Trophoblast cell (in vitro differentiated cells and primary cell): ENCODE measurements around the gene FAM221B.

Source experiments
- DNase-seq, 2 donors: peaks; one replicate each; pipeline ENCODE4 v3.0.0-alpha.2; 2016
- H2AFZ ChIP-seq: 2 replicates; pipeline ENCODE4 v1.6.1; 2013; ENCODE audit warnings: low read length, moderate library complexity, mild to moderate bottlenecking; ENCODE audit not compliant: insufficient read depth, poor library complexity
- H2AK5ac ChIP-seq: 2 replicates; pipeline ENCODE4 v1.6.1; 2013; ENCODE audit warnings: mild to moderate bottlenecking, low read length
- H2BK120ac ChIP-seq: 2 replicates; pipeline ENCODE4 v1.6.1; 2013; ENCODE audit warnings: low read length, mild to moderate bottlenecking, moderate library complexity; ENCODE audit not compliant: insufficient read depth, poor library complexity
- H2BK12ac ChIP-seq: 2 replicates; pipeline ENCODE4 v1.6.1; 2013; ENCODE audit warnings: mild to moderate bottlenecking, low read length, moderate library complexity
- H2BK5ac ChIP-seq: 2 replicates; pipeline ENCODE4 v1.6.1; 2013; ENCODE audit warnings: low read length, low read depth, moderate library complexity, mild to moderate bottlenecking; ENCODE audit not compliant: poor library complexity
- H3K14ac ChIP-seq: 2 replicates; pipeline ENCODE4 v1.6.1; 2013; ENCODE audit warnings: mild to moderate bottlenecking, low read length
- H3K18ac ChIP-seq: 2 replicates; pipeline ENCODE4 v1.6.1; 2013; ENCODE audit warnings: mild to moderate bottlenecking, low read length
- H3K23ac ChIP-seq: 2 replicates; pipeline ENCODE4 v1.6.1; 2013; ENCODE audit warnings: low read length
- H3K27ac ChIP-seq: 2 replicates; pipeline ENCODE4 v1.5.1; 2013; ENCODE audit warnings: low read depth, mild to moderate bottlenecking, inconsistent platforms, low read length, moderate library complexity
- H3K27me3 ChIP-seq: 2 replicates; pipeline ENCODE4 v1.6.1; 2013; ENCODE audit warnings: inconsistent platforms, mild to moderate bottlenecking, low read length, moderate library complexity; ENCODE audit not compliant: insufficient read depth
- H3K36me3 ChIP-seq, 2 experiments: 1 replicate in 1 of 2; 2 replicates in 1 of 2; pipeline ENCODE4 v1.6.1; 2013; ENCODE audit warnings: low read length in 2 of 2, mild to moderate bottlenecking in 2 of 2, moderate library complexity in 1 of 2; ENCODE audit not compliant: insufficient read depth in 2 of 2, control insufficient read depth in 1 of 2
- H3K4ac ChIP-seq: 2 replicates; pipeline ENCODE4 v1.6.1; 2013; ENCODE audit warnings: low read depth, mild to moderate bottlenecking, low read length, moderate library complexity
- H3K4me1 ChIP-seq, 2 experiments: 1 replicate in 1 of 2; 2 replicates in 1 of 2; pipeline ENCODE4 v1.6.1; 2013; ENCODE audit warnings: low read length in 2 of 2, mild to moderate bottlenecking in 2 of 2, moderate library complexity in 1 of 2; ENCODE audit not compliant: insufficient read depth in 2 of 2, control insufficient read depth in 1 of 2
- H3K4me2 ChIP-seq: 2 replicates; pipeline ENCODE4 v1.6.1; 2013; ENCODE audit warnings: inconsistent platforms, mild to moderate bottlenecking, low read length, moderate library complexity
- H3K4me3 ChIP-seq: 2 replicates; pipeline ENCODE4 v1.5.1; 2013; ENCODE audit warnings: mild to moderate bottlenecking, low read depth, low read length, inconsistent platforms
- H3K79me1 ChIP-seq: one replicate; pipeline ENCODE4 v1.6.1; 2013; ENCODE audit warnings: low read length
- H3K79me2 ChIP-seq: 2 replicates; pipeline ENCODE4 v1.6.1; 2013; ENCODE audit warnings: low read length, mild to moderate bottlenecking; ENCODE audit not compliant: control insufficient read depth, insufficient read depth, poor library complexity
- H3K9ac ChIP-seq: 2 replicates; pipeline ENCODE4 v1.6.1; 2013; ENCODE audit warnings: mild to moderate bottlenecking, low read length
- H3K9me3 ChIP-seq: 2 replicates; pipeline ENCODE4 v1.6.1; 2013; ENCODE audit warnings: low read depth, mild to moderate bottlenecking, control low read depth, inconsistent platforms, low read length; ENCODE audit not compliant: insufficient read depth
- H4K12ac ChIP-seq: 2 replicates; pipeline ENCODE4 v1.6.1; 2013; ENCODE audit warnings: low read depth, mild to moderate bottlenecking, low read length, moderate library complexity
- H4K8ac ChIP-seq: 2 replicates; pipeline ENCODE4 v1.6.1; 2013; ENCODE audit warnings: low read depth, mild to moderate bottlenecking, low read length, moderate library complexity
- H4K91ac ChIP-seq: one replicate; pipeline ENCODE4 v1.6.1; 2013; ENCODE audit warnings: low read depth, mild to moderate bottlenecking, low read length, moderate library complexity
- WGBS: extraction: QIAGEN DNeasy Blood & Tissue Kit; methylation state at CpG from one replicate; pipeline ENCODE4 v1.1.7; 2013; ENCODE audit warnings: missing lambda C conversion rate; ENCODE audit not compliant: insufficient read length, insufficient coverage; ENCODE audit errors: extremely low coverage; 5-methylcytosine and 5-hydroxymethylcytosine counted together

Gene FAM221B

GRCh38 chr9:35859310-35859989 is 30.9 kb upstream of the FAM221B start:
- H3K27ac ChIP-seq, result no peak overlapping the region
- H3K79me1 ChIP-seq, result no peaks in the 10 kb centered on the region
- H4K91ac ChIP-seq, result no peak overlapping the region
- H3K18ac ChIP-seq, result no peak overlapping the region
- H3K36me3 ChIP-seq, result no peaks in the 10 kb centered on the region
- no peaks in the 10 kb centered on the region for H3K79me2 ChIP-seq
- H2AFZ ChIP-seq, result no peak overlapping the region
- no peak overlapping the region for H2AK5ac ChIP-seq
- H3K23ac ChIP-seq, result no peak overlapping the region
- H4K12ac ChIP-seq, result no peak overlapping the region
- no peak overlapping the region for H4K8ac ChIP-seq
- no peak overlapping the region for H3K4ac ChIP-seq
- H2BK120ac ChIP-seq, result no peak overlapping the region
- no CpG with 5 or more reads among the region's 16 CpGs for WGBS
- no peaks in the 10 kb centered on the region for H3K4me1 ChIP-seq
- H3K9me3 ChIP-seq, result peaks cover 2% of the 10 kb centered on the region
- DNase-seq, result no peak
- H2BK5ac ChIP-seq, result no peak overlapping the region
- H3K27me3 ChIP-seq, result no peaks in the 10 kb centered on the region
- H3K14ac ChIP-seq, result no peak overlapping the region
- H3K4me3 ChIP-seq, result no peak overlapping the region
- no peak overlapping the region for H2BK12ac ChIP-seq
- H3K4me2 ChIP-seq, result no peak overlapping the region
- H3K9ac ChIP-seq, result no peak overlapping the region

DNA sequence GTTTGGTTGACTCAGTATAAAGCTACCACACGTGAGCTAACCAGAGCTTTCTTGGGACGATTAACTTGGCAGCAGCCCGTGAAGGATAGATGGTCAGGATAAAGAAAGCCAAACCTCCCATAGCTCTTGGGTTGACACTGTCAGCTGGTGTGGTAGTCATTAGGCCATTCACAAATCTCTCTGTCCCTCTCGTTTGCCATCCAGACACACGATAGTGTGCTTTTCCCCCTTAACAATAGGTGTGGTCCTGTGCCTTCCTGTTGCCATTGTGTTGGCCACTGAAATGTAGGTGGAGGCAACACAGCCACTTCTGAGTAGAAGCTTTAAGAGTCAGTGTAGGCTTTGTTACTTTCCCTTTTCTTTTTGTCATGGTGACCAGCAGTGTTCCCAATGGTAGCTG is 29.9 kb upstream of the FAM221B start:
- H3K4me3 ChIP-seq, result no peak overlapping the region
- no CpG with 5 or more reads among the region's 5 CpGs for WGBS
- no peak overlapping the region for H3K23ac ChIP-seq
- no peak overlapping the region for H2AFZ ChIP-seq
- no peak overlapping the region for H3K14ac ChIP-seq
- peaks cover 2% of the 10 kb centered on the region for H3K9me3 ChIP-seq
- H4K8ac ChIP-seq, result no peak overlapping the region
- no peak overlapping the region for H2AK5ac ChIP-seq
- H2BK120ac ChIP-seq, result no peak overlapping the region
- no peak overlapping the region for H3K4ac ChIP-seq
- no peak overlapping the region for H3K4me2 ChIP-seq
- H4K12ac ChIP-seq, result no peak overlapping the region
- no peaks in the 10 kb centered on the region for H3K27me3 ChIP-seq
- no peak overlapping the region for H3K18ac ChIP-seq
- H3K4me1 ChIP-seq, result no peaks in the 10 kb centered on the region
- H3K27ac ChIP-seq, result no peak overlapping the region
- no peak overlapping the region for H4K91ac ChIP-seq
- H3K79me1 ChIP-seq, result no peaks in the 10 kb centered on the region
- no peak overlapping the region for H2BK5ac ChIP-seq
- no peak overlapping the region for H3K9ac ChIP-seq
- no peaks in the 10 kb centered on the region for H3K79me2 ChIP-seq
- DNase-seq, result no peak
- H3K36me3 ChIP-seq, result no peaks in the 10 kb centered on the region
- H2BK12ac ChIP-seq, result no peak overlapping the region

GRCh38 chr9:35856882-35857281 is 28.4 kb upstream of the FAM221B start:
- Histone ChIP-seq H3K79me1 (no peaks in the 10 kb centered on the region), H4K8ac (no peak overlapping the region), H3K9me3 (peaks cover 2% of the 10 kb centered on the region), H3K18ac (no peak overlapping the region), H4K12ac (no peak overlapping the region), H3K27ac (no peak overlapping the region), H3K4me3 (no peak overlapping the region), H3K79me2 (no peaks in the 10 kb centered on the region), H3K4me1 (no peaks in the 10 kb centered on the region), H2AFZ (no peak overlapping the region), H3K23ac (no peak overlapping the region), H3K9ac (no peak overlapping the region), H4K91ac (no peak overlapping the region), H2AK5ac (no peak overlapping the region), H2BK120ac (no peak overlapping the region), H3K4ac (no peak overlapping the region), H3K14ac (no peak overlapping the region), H3K4me2 (no peak overlapping the region), H2BK12ac (no peak overlapping the region), H3K36me3 (no peaks in the 10 kb centered on the region), H2BK5ac (no peak overlapping the region), H3K27me3 (no peaks in the 10 kb centered on the region)
- no peak for DNase-seq
- WGBS, result no CpG with 5 or more reads among the region's 5 CpGs

DNA sequence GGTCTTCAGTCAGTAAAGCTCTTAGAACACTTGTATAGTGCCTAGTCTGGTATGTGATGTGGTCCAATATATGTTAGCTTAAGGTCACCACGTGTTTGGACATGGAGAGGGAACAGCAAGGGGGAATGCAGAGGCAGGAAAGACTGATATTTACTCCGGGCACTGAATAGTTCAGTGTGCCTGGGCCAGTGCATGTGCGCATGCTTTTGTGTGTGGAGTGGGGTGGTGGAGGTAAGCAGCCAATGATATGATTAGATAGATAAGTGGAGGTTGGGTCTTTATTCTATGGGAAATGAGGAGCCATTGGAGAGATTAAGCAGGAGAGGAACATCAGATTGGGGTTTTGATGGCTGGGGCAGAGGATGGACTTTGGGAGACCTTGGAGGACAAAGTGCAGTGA is 27.7 kb upstream of the FAM221B start:
- Histone ChIP-seq H3K9me3 (peaks cover under 1% of the 10 kb centered on the region), H3K23ac (no peak overlapping the region), H3K4me1 (no peaks in the 10 kb centered on the region), H3K14ac (no peak overlapping the region), H3K18ac (no peak overlapping the region), H4K91ac (no peak overlapping the region), H3K4ac (no peak overlapping the region), H2BK120ac (no peak overlapping the region), H2BK5ac (no peak overlapping the region), H4K12ac (no peak overlapping the region), H2AFZ (no peak overlapping the region), H3K9ac (no peak overlapping the region), H3K4me3 (no peak overlapping the region), H2BK12ac (no peak overlapping the region), H3K27ac (no peak overlapping the region), H3K4me2 (no peak overlapping the region), H3K79me2 (no peaks in the 10 kb centered on the region), H3K27me3 (no peaks in the 10 kb centered on the region), H4K8ac (no peak overlapping the region), H3K79me1 (no peaks in the 10 kb centered on the region), H3K36me3 (no peaks in the 10 kb centered on the region), H2AK5ac (no peak overlapping the region)
- WGBS, result no CpG with 5 or more reads among the region's 3 CpGs
- no peak for DNase-seq
